Keratinocyte (primary cell): ENCODE results near the gene PTDSS2.

Experiments
- EZH2 ChIP-seq: IDR thresholded peaks from one replicate; pipeline ENCODE4 v1.6.1; 2012; ENCODE audit warnings: inconsistent platforms, mild to moderate bottlenecking, low read length, moderate library complexity
- TF ChIP-seq, protein P1 (sequence below), 3 experiments: IDR thresholded peaks in 1 of 3; conservative IDR thresholded peaks in 1 of 3; optimal IDR thresholded peaks in 1 of 3; 2 replicates in 2 of 3; 3 replicates in 1 of 3; pipeline versions ENCODE3 to v1.5.1; 2011; ENCODE audit warnings: low read length in 3 of 3, mild to moderate bottlenecking in 3 of 3, moderate library complexity in 2 of 3, control low read depth in 1 of 3, inconsistent platforms in 1 of 3; ENCODE audit not compliant: insufficient read depth in 2 of 3; ENCODE audit errors: extremely low read depth in 1 of 3

DNA sequence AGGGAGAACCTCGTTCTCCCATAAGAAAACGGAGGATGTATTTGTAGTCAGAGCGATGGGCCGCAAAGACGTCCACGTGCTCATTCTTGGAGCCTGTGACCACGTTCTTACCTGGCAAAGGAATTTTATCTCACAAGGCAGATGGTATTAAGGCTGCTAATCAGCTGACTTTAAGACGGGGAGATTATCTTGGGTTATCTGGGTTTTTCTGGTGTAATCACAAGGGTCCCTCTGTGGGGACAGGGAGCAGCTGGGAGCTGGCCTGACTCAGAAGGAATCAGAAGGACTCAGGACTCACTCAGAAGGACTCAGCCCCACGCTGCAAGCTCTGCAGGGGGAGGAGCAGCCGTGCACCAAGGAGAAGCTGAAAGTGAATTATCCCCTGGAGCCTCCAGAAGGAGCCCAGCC lies 27.8 kb upstream of the PTDSS2 start:
- TF ChIP-seq EZH2: no peak
- TF ChIP-seq, protein P1, sequence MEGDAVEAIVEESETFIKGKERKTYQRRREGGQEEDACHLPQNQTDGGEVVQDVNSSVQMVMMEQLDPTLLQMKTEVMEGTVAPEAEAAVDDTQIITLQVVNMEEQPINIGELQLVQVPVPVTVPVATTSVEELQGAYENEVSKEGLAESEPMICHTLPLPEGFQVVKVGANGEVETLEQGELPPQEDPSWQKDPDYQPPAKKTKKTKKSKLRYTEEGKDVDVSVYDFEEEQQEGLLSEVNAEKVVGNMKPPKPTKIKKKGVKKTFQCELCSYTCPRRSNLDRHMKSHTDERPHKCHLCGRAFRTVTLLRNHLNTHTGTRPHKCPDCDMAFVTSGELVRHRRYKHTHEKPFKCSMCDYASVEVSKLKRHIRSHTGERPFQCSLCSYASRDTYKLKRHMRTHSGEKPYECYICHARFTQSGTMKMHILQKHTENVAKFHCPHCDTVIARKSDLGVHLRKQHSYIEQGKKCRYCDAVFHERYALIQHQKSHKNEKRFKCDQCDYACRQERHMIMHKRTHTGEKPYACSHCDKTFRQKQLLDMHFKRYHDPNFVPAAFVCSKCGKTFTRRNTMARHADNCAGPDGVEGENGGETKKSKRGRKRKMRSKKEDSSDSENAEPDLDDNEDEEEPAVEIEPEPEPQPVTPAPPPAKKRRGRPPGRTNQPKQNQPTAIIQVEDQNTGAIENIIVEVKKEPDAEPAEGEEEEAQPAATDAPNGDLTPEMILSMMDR (optimal IDR thresholded peaks at IDR 0.05 in 1 of 3, IDR thresholded peaks at IDR 0.05 in 1 of 3, conservative IDR thresholded peaks at IDR 0.05 in 1 of 3; ENCODE audit: extremely low read depth in 1 of 3, insufficient read depth in 2 of 3, low read length in 3 of 3): no peak
